Measurements from ENCODE around the gene KRTAP10-11. TPM values are rescaled to one million over a fixed set of nuclear protein-coding genes. Genes with fewer than 3 reads are reported as not detected.

Gene KRTAP10-11
- total and polyA plus RNA-seq, 2 experiments from 2014 or later: not detected

GRCh38 chr21:44681152-44681551 is 34.9 kb downstream of the KRTAP10-11 start:
- Histone ChIP-seq H3K4me2 (no peak overlapping the region), H3K4me3 (no peak overlapping the region), H3K79me2 (replicated peaks; ENCODE audit: insufficient read depth) (no peaks in the 10 kb centered on the region), H3K27ac (ENCODE audit: low read depth) (no peak overlapping the region), H2AFZ (no peak overlapping the region), H3K9me2 (ENCODE audit: insufficient read depth) (no peaks in the 10 kb centered on the region; the same call in 1 of the 2 replicates), H3F3A (replicated peaks; ENCODE audit: low read depth) (no peaks in the 10 kb centered on the region), H3K4me1 (ENCODE audit: insufficient read depth) (no peaks in the 10 kb centered on the region), H3K27me3 (ENCODE audit: insufficient read depth) (no peaks in the 10 kb centered on the region), H4K20me1 (replicated peaks; ENCODE audit: insufficient read depth) (no peaks in the 10 kb centered on the region), H3K36me3 (ENCODE audit: insufficient read depth) (no peaks in the 10 kb centered on the region)
- Mint-ChIP-seq H3K27me3 (ENCODE audit: insufficient read depth, low read depth, poor library complexity) (peaks cover 3% of the 10 kb centered on the region), H3K36me3 (ENCODE audit: low read depth) (no peaks in the 10 kb centered on the region), H3K4me1 (peaks cover 5% of the 10 kb centered on the region), H3K9me3 (no peaks in the 10 kb centered on the region; the same call in 2 of the 3 replicates), H3K4me3 (no peak overlapping the region), H3K27ac (no peak overlapping the region)
- ATAC-seq: no peak
- TF ChIP-seq CTCF (conservative IDR thresholded peaks at IDR 0.05; ENCODE audit: low read depth in 2 of 2): no peak
- TF ChIP-seq ZNF114 (CRISPR knock-in tag; IDR thresholded peaks at IDR 0.05): no peak
- no peak for TF ChIP-seq STAT1 (IDR thresholded peaks at IDR 0.05; ENCODE audit: unreplicated experiment)
- no peak for TF ChIP-seq ETS1 (IDR thresholded peaks at IDR 0.05)
- no peak for TF ChIP-seq ZNF331 (CRISPR knock-in tag; IDR thresholded peaks at IDR 0.05; ENCODE audit: low read depth)
- TF ChIP-seq NANOG (IDR thresholded peaks at IDR 0.05; ENCODE audit: borderline replicate concordance): no peak
- no peak for TF ChIP-seq EZH2 (IDR thresholded peaks at IDR 0.05; ENCODE audit: low read depth, unreplicated experiment)
- TF ChIP-seq CREB1 (CRISPR knock-in tag; IDR thresholded peaks at IDR 0.05; ENCODE audit: low read depth): no peak
- TF ChIP-seq POLR2AphosphoS5 (IDR thresholded peaks at IDR 0.05; ENCODE audit: low read depth): no peak
- no peak for TF ChIP-seq JUNB (IDR thresholded peaks at IDR 0.05; ENCODE audit: unreplicated experiment)
- no peak for TF ChIP-seq ZNF462 (CRISPR knock-in tag; IDR thresholded peaks at IDR 0.05)
- no peak for TF ChIP-seq REST (IDR thresholded peaks at IDR 0.05; ENCODE audit: unreplicated experiment)
- no peak for TF ChIP-seq EZH2phosphoT487 (IDR thresholded peaks at IDR 0.05; ENCODE audit: unreplicated experiment)
- no peak for DNase-seq (ENCODE audit: low spot score)

Measured in GM23338 (cell line).